K562 (cell line): ENCODE measurements around the gene TACR2.

ENCODE experiments used
- ETS2 ChIP-seq: IDR thresholded peaks from 2 replicates; pipeline ENCODE4 v1.6.1; 2016; ENCODE audit warnings: borderline replicate concordance, missing genetic modification characterization, mild to moderate bottlenecking, moderate library complexity, missing compliant biosample characterization; ENCODE audit not compliant: poor library complexity, severe bottlenecking
- FOSL1 ChIP-seq: fragments of 200-800 bp; sonication (Bioruptor generic); conservative IDR thresholded peaks from 2 replicates; pipeline ENCODE4 v1.6.1; 2016; ENCODE audit warnings: missing genetic modification characterization, missing compliant biosample characterization
- HMGN3 ChIP-seq: IDR thresholded peaks from 2 replicates; pipeline ENCODE4 v1.6.1; 2011; ENCODE audit warnings: borderline replicate concordance, low read depth, mild to moderate bottlenecking, mixed read lengths, low read length; ENCODE audit not compliant: insufficient read length; ENCODE audit errors: extremely low read depth
- POLR2A ChIP-seq: fragments of 450-650 bp; conservative IDR thresholded peaks from 2 replicates; pipeline ENCODE4 v1.6.1; 2016
- POLR2AphosphoS5 ChIP-seq: IDR thresholded peaks from 2 replicates; pipeline ENCODE4 v1.6.1; 2011; ENCODE audit warnings: mild to moderate bottlenecking, low read depth, low read length, moderate library complexity; ENCODE audit not compliant: control insufficient read depth, insufficient read depth
- POLR3A ChIP-seq: IDR thresholded peaks from 2 replicates; pipeline ENCODE4 v1.6.1; 2011; ENCODE audit warnings: borderline replicate concordance, mild to moderate bottlenecking, moderate library complexity; ENCODE audit not compliant: insufficient read length, insufficient read depth; ENCODE audit errors: extremely low read depth
- XRCC4 ChIP-seq: IDR thresholded peaks from one replicate; pipeline ENCODE4 v1.6.1; 2011; ENCODE audit not compliant: insufficient read depth, insufficient read length; ENCODE audit errors: extremely low read depth
- ZHX1 ChIP-seq: fragments of 150-350 bp; conservative IDR thresholded peaks from 2 replicates; pipeline ENCODE4 v1.6.1; 2014; ENCODE audit warnings: low read length
- ZNF263 ChIP-seq: sonication (generic); formaldehyde crosslinking; IDR thresholded peaks from 2 replicates; pipeline ENCODE4 v1.8.0; 2022; ENCODE audit warnings: mild to moderate bottlenecking, missing genetic modification reagents, borderline replicate concordance
- TF ChIP-seq, protein P1 (sequence below), 3 experiments: IDR thresholded peaks in 2 of 3; conservative IDR thresholded peaks in 1 of 3; 2 replicates each; pipeline ENCODE4 v1.5.1; 2011 to 2012; ENCODE audit warnings: low read length in 3 of 3, mild to moderate bottlenecking in 3 of 3, control low read depth in 2 of 3, improper control_type of control experiment in 1 of 3, inconsistent platforms in 1 of 3, low read depth in 1 of 3, mixed read lengths in 1 of 3, moderate library complexity in 1 of 3; ENCODE audit not compliant: insufficient read depth in 2 of 3

DNA sequence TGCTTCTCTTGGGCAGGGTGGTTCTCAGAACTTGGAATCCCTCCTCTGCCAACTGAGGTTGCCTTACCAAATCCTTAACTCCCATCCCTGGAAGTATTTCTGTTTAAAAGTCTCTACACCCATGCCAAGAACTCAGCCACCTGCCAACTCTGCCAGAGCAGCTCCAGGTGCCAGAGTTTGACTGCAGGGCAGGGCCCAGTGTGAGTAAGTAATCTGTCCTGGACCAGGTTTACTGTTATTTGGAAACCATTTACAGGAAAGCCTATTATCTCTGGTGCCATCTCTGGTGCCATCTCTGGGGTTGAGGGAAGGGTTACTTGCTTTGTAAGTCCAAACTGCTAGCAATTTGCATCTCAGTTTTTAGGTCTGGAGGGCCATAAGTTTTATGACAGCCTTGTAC lies 37.1 kb upstream of the TACR2 start:
- TF ChIP-seq ETS2 (tag), result no peak
- TF ChIP-seq, protein P1, sequence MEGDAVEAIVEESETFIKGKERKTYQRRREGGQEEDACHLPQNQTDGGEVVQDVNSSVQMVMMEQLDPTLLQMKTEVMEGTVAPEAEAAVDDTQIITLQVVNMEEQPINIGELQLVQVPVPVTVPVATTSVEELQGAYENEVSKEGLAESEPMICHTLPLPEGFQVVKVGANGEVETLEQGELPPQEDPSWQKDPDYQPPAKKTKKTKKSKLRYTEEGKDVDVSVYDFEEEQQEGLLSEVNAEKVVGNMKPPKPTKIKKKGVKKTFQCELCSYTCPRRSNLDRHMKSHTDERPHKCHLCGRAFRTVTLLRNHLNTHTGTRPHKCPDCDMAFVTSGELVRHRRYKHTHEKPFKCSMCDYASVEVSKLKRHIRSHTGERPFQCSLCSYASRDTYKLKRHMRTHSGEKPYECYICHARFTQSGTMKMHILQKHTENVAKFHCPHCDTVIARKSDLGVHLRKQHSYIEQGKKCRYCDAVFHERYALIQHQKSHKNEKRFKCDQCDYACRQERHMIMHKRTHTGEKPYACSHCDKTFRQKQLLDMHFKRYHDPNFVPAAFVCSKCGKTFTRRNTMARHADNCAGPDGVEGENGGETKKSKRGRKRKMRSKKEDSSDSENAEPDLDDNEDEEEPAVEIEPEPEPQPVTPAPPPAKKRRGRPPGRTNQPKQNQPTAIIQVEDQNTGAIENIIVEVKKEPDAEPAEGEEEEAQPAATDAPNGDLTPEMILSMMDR (IDR thresholded peaks at IDR 0.05 in 2 of 3, conservative IDR thresholded peaks at IDR 0.05 in 1 of 3; ENCODE audit: insufficient read depth in 2 of 3, low read depth in 1 of 3, low read length in 3 of 3), result no peak
- no peak for TF ChIP-seq XRCC4
- TF ChIP-seq FOSL1 (tag), result no peak
- TF ChIP-seq ZHX1, result no peak
- TF ChIP-seq HMGN3, result no peak
- no peak for TF ChIP-seq ZNF263 (CRISPR knock-in tag)
- TF ChIP-seq POLR2A, result no peak
- TF ChIP-seq POLR3A, result no peak
- TF ChIP-seq POLR2AphosphoS5, result no peak
